GM04504 (cell line): ENCODE data around the gene GBP1.
"Not testable (repeated sequence)": the region's sequence is repeated elsewhere in the genome, so short reads cannot be mapped to it uniquely, and the experiment has no call there.

Source experiments
- DNase-seq: peaks from one replicate; pipeline ENCODE4 v3.0.0-alpha.2; 2012; ENCODE audit warnings: low read depth

Gene GBP1

GRCh38 chr1:89051300-89051954, 13.6 kb downstream of the GBP1 start:
- DNase-seq = no peak

- DNase-seq = no peak
These were observed 14.4 kb downstream of the GBP1 start for GRCh38 chr1:89050649-89051033.

- not testable (repeated sequence) for DNase-seq
These were observed 14.9 kb downstream of the GBP1 start for GRCh38 chr1:89049901-89050648.

GRCh38 chr1:89049187-89049586, 15.8 kb downstream of the GBP1 start:
- DNase-seq = not testable (repeated sequence)

- DNase-seq = no peak
These were observed 17.3 kb downstream of the GBP1 start for GRCh38 chr1:89047734-89048133.

GRCh38 chr1:89046318-89047183, 18.5 kb downstream of the GBP1 start:
- not testable (repeated sequence) for DNase-seq

- DNase-seq = no peak
These were observed 19.9 kb downstream of the GBP1 start for GRCh38 chr1:89044970-89045721.

- no peak for DNase-seq
These were observed 21.1 kb downstream of the GBP1 start for GRCh38 chr1:89043940-89044339.

- DNase-seq = no peak
These were observed 22.5 kb downstream of the GBP1 start for GRCh38 chr1:89042491-89042890.

- no peak for DNase-seq
These were observed 23.3 kb downstream of the GBP1 start for GRCh38 chr1:89041721-89042120.

GRCh38 chr1:89041119-89041641, 23.8 kb downstream of the GBP1 start:
- DNase-seq = no peak

- DNase-seq = no peak
These were observed 24.7 kb downstream of the GBP1 start for GRCh38 chr1:89040315-89040626.

GRCh38 chr1:89037186-89037585, 27.8 kb downstream of the GBP1 start:
- DNase-seq = no peak

GRCh38 chr1:89035080-89035479, 29.9 kb downstream of the GBP1 start:
- no peak for DNase-seq

- DNase-seq = not testable (repeated sequence)
These were observed 31.0 kb downstream of the GBP1 start for GRCh38 chr1:89034004-89034403.

- not testable (repeated sequence) for DNase-seq
These were observed 36.0 kb downstream of the GBP1 start for GRCh38 chr1:89029051-89029450.

- DNase-seq = no peak
These were observed 39.1 kb downstream of the GBP1 start for GRCh38 chr1:89025928-89026327.

GRCh38 chr1:89023026-89023425, 42.0 kb downstream of the GBP1 start:
- no peak for DNase-seq

GRCh38 chr1:89022167-89022959, 42.6 kb downstream of the GBP1 start, which contains the start of gene GBP3:
Gene GBP3, minus strand, starts transcription at chr1:89022866. Its CDS starts 2,145 bp downstream, at chr1:89020721.
- DNase-seq = no peak

GRCh38 chr1:89018318-89018717, 46.7 kb downstream of the GBP1 start:
- not testable (repeated sequence) for DNase-seq

GRCh38 chr1:89008511-89008910, 56.5 kb downstream of the GBP1 start:
- no peak for DNase-seq
